ENCODE data around the gene ACAA2. TPM values are rescaled to one million over a fixed set of nuclear protein-coding genes. Genes with fewer than 3 reads are reported as not detected.
"Not testable (repeated sequence)": the region's sequence is repeated elsewhere in the genome, so short reads cannot be mapped to it uniquely, and the experiment has no call there.

The ACAA2 gene
- polyA plus RNA-seq, 3 donors, result 251 to 276 (median 271) TPM

- no peak for DNase-seq (ENCODE audit: extremely low read depth in 1 of 11, low read depth in 9 of 11, low spot score in 4 of 11)
Observed at GRCh38 chr18:49850636-49851035, 37.3 kb upstream of the ACAA2 start.

GRCh38 chr18:49849331-49850217 lies 36.2 kb upstream of the ACAA2 start:
- peak in 6 of 11 donors; percentile 16 to 63 (median 31) for DNase-seq (ENCODE audit: extremely low read depth in 1 of 11, low read depth in 9 of 11, low spot score in 4 of 11)

GRCh38 chr18:49848115-49848514 lies 34.8 kb upstream of the ACAA2 start:
- DNase-seq (ENCODE audit: extremely low read depth in 1 of 11, low read depth in 9 of 11, low spot score in 4 of 11), result no peak

GRCh38 chr18:49847524-49847923 lies 34.2 kb upstream of the ACAA2 start:
- DNase-seq (ENCODE audit: extremely low read depth in 1 of 11, low read depth in 9 of 11, low spot score in 4 of 11), result no peak

GRCh38 chr18:49846718-49847470 lies 33.6 kb upstream of the ACAA2 start:
- no peak for DNase-seq (ENCODE audit: extremely low read depth in 1 of 11, low read depth in 9 of 11, low spot score in 4 of 11)

- DNase-seq (ENCODE audit: extremely low read depth in 1 of 11, low read depth in 9 of 11, low spot score in 4 of 11), result no peak
Observed at GRCh38 chr18:49846361-49846662, 33.0 kb upstream of the ACAA2 start.

GRCh38 chr18:49845629-49846360 lies 32.5 kb upstream of the ACAA2 start:
- DNase-seq (ENCODE audit: extremely low read depth in 1 of 11, low read depth in 9 of 11, low spot score in 4 of 11), result no peak

GRCh38 chr18:49844903-49845302 lies 31.6 kb upstream of the ACAA2 start:
- no peak for DNase-seq (ENCODE audit: extremely low read depth in 1 of 11, low read depth in 9 of 11, low spot score in 4 of 11)

- no peak for DNase-seq (ENCODE audit: extremely low read depth in 1 of 11, low read depth in 9 of 11, low spot score in 4 of 11)
Observed at GRCh38 chr18:49843778-49844625, 30.7 kb upstream of the ACAA2 start.

- DNase-seq (ENCODE audit: extremely low read depth in 1 of 11, low read depth in 9 of 11, low spot score in 4 of 11), result no peak
Observed at GRCh38 chr18:49843131-49843530, 29.8 kb upstream of the ACAA2 start.

GRCh38 chr18:49842656-49843055 lies 29.3 kb upstream of the ACAA2 start:
- no peak for DNase-seq (ENCODE audit: extremely low read depth in 1 of 11, low read depth in 9 of 11, low spot score in 4 of 11)

GRCh38 chr18:49841236-49842217 lies 28.2 kb upstream of the ACAA2 start:
- no peak for DNase-seq (ENCODE audit: extremely low read depth in 1 of 11, low read depth in 9 of 11, low spot score in 4 of 11)

GRCh38 chr18:49839012-49839411 lies 25.7 kb upstream of the ACAA2 start:
- DNase-seq (ENCODE audit: extremely low read depth in 1 of 11, low read depth in 9 of 11, low spot score in 4 of 11), result no peak

GRCh38 chr18:49838381-49838780 lies 25.0 kb upstream of the ACAA2 start:
- DNase-seq (ENCODE audit: extremely low read depth in 1 of 11, low read depth in 9 of 11, low spot score in 4 of 11), result no peak

GRCh38 chr18:49837889-49838288 lies 24.6 kb upstream of the ACAA2 start:
- no peak for DNase-seq (ENCODE audit: extremely low read depth in 1 of 11, low read depth in 9 of 11, low spot score in 4 of 11)

GRCh38 chr18:49837316-49837835 lies 24.0 kb upstream of the ACAA2 start:
- DNase-seq (ENCODE audit: extremely low read depth in 1 of 11, low read depth in 9 of 11, low spot score in 4 of 11), result not testable (repeated sequence)

- no peak for DNase-seq (ENCODE audit: extremely low read depth in 1 of 11, low read depth in 9 of 11, low spot score in 4 of 11)
Observed at GRCh38 chr18:49835405-49835804, 22.1 kb upstream of the ACAA2 start.

GRCh38 chr18:49834258-49834657 lies 20.9 kb upstream of the ACAA2 start:
- no peak for DNase-seq (ENCODE audit: extremely low read depth in 1 of 11, low read depth in 9 of 11, low spot score in 4 of 11)

Measured in renal cortex interstitium (tissue), 11 donors.